RWPE1 (cell line): ENCODE results near the gene CERS2.

Source experiments
- CTCF ChIA-PET: fragments of 350-600 bp; sonication (Branson Sonifier 250); formaldehyde crosslinking; extraction: SDS; loops from one replicate; lab custom pipeline; 2021; lab: Yijun Ruan, JAX
- POLR2A ChIA-PET: fragments of 400-600 bp; formaldehyde crosslinking; extraction: SDS; loops from one replicate; lab custom pipeline; 2020; ENCODE audit warnings: antibody characterized with exemption; ENCODE audit not compliant: low non-redundant PET; lab: Yijun Ruan, JAX
- DNase-seq: peaks from one replicate; pipeline ENCODE4 v3.0.0; 2012; ENCODE audit warnings: low spot score
- H3K27ac ChIP-seq: fragments of 450-650 bp; 2 replicates; pipeline ENCODE4 v1.5.1; 2017
- CTCF ChIP-seq: fragments of 450-650 bp; conservative IDR thresholded peaks from 2 replicates; pipeline ENCODE4 v1.5.1; 2017; ENCODE audit warnings: low read depth, mild to moderate bottlenecking

CERS2 gene

GRCh38 chr1:151005729-151006319 lies 31.2 kb upstream of the CERS2 start:
- DNase-seq: peak; percentile 13
- POLR2A ChIA-PET: interaction anchor here (0.9 to 1.7 kb wide), 2 partner anchors 10 to 24 kb away, joined by 3 to 7 read pairs; partner anchors contain the start of gene ANXA9
- TF ChIP-seq CTCF: no peak
- CTCF ChIA-PET: interaction anchor here (0.6 to 2.4 kb wide), 10 partner anchors 9 to 447 kb away, joined by 3 to 17 read pairs (median 3); partner anchors contain the start of genes ANXA9 and CDC42SE1
- H3K27ac ChIP-seq: peak overlapping the region; percentile 91

GRCh38 chr1:151003180-151003579 lies 28.5 kb upstream of the CERS2 start:
- ChIA-PET CTCF (interaction anchor here (0.6 kb wide), 1 partner anchor 38 kb away, joined by 3 read pairs; no protein-coding TSS in a partner anchor), POLR2A (interaction anchor here (0.5 kb wide), 1 partner anchor 192 kb away, joined by 3 read pairs; no protein-coding TSS in a partner anchor)
- no peak overlapping the region for H3K27ac ChIP-seq
- no peak for DNase-seq
- TF ChIP-seq CTCF: no peak

- POLR2A ChIA-PET: no interaction called here
- CTCF ChIA-PET: interaction anchor here (0.8 kb wide), 1 partner anchor 517 kb away, joined by 3 read pairs; no protein-coding TSS in a partner anchor
Observed at GRCh38 chr1:151002611-151003010, 28.0 kb upstream of the CERS2 start.

DNA sequence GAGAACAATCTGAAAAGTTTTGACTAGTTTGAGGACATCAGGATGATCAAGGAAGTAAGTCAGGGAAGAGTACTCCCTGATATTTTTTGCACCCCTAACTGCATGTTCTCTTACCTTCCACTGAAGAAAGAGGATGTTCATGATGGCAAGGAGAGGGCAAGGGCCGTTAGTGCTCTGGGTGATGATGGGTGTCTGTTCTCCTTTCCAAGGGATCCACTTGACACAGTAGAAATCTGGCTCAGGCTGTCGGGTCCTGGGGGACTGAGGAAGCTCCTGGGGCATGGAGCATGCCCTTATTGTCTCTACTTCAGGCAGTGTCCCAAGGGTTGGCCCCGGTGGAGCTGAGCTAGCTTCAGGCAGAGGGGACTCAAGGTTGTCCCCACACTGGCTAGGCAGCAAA lies 27.4 kb upstream of the CERS2 start:
- ChIA-PET POLR2A (no interaction called here), CTCF (interaction anchor here (0.8 kb wide), 1 partner anchor 517 kb away, joined by 3 read pairs; no protein-coding TSS in a partner anchor)
- no peak for TF ChIP-seq CTCF
- no peak for DNase-seq
- H3K27ac ChIP-seq: no peak overlapping the region

More at GRCh38 chr1:151002611-151003010, 28.0 kb upstream of the CERS2 start:
- TF ChIP-seq CTCF: no peak
- DNase-seq: no peak
- no peak overlapping the region for H3K27ac ChIP-seq

- no peak for TF ChIP-seq CTCF
- CTCF ChIA-PET: no interaction called here
- H3K27ac ChIP-seq: no peak overlapping the region
- POLR2A ChIA-PET: no interaction called here
- no peak for DNase-seq
Observed at GRCh38 chr1:151001602-151002001, 27.0 kb upstream of the CERS2 start.

DNA sequence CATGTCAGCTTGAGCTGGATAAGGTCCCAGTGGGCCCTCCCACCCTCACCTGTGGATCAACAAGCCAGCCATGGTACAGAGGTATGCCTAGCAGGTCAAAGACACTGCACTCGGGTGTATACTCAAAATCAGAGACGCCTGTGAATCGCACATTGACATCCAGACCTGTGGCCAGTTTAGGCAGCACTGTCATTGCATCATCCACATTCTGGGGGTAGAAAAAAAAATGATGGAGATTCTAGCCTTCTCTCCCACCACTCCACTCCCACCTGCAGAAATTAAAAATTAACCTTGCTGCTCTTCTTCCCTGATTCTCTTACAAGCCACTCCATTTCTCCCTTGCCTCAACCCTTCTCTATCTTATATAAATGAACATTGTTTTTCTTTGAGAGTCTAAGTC lies 25.8 kb upstream of the CERS2 start:
- ChIA-PET POLR2A (interaction anchor here (0.6 kb wide), 1 partner anchor 30 kb away, joined by 7 read pairs; no protein-coding TSS in a partner anchor), CTCF (no interaction called here)
- TF ChIP-seq CTCF: no peak
- DNase-seq: no peak
- no peak overlapping the region for H3K27ac ChIP-seq
